PC-3 (cell line): ENCODE results near the gene EPB41. TPM values are rescaled to one million over a fixed set of nuclear protein-coding genes. Genes with fewer than 3 reads are reported as not detected.
A peak's percentile ranks its signal among the peaks of the same experiment; 100 is the strongest.

Experiments
- ATAC-seq: fragments of 200-7000 bp; cut with Tn5 transposase; 2 replicates; pipeline ENCODE4 v1.9.1; 2020; ENCODE audit warnings: mild to moderate bottlenecking, moderate library complexity
- BruUV-seq: library from RNA; stranded (reverse); fragments of 400-500 nt; replicated peaks from 2 replicates; lab custom pipeline; 2021; lab: Mats Ljungman, UMichigan
- CTCF ChIA-PET: fragments of 300-600 bp; sonication (Branson Sonifier 250); formaldehyde crosslinking; loops from one replicate; lab custom pipeline; 2022; ENCODE audit warnings: antibody characterized with exemption; lab: Charles Lee
- POLR2A ChIA-PET: fragments of 300-600 bp; sonication (Branson Sonifier 250); formaldehyde crosslinking; loops from one replicate; lab custom pipeline; 2022; ENCODE audit warnings: antibody characterized with exemption; ENCODE audit not compliant: unreplicated experiment; lab: Charles Lee
- DNase-seq: peaks from one replicate; pipeline ENCODE4 v3.0.0-alpha.2; 2015
- H2AFZ ChIP-seq: fragments of 300-600 bp; sonication (generic); 2 replicates; pipeline ENCODE4 v1.6.0; 2016; ENCODE audit warnings: antibody characterized with exemption, low read length
- H3F3A ChIP-seq: fragments of 300-600 bp; sonication (generic); one replicate; pipeline ENCODE4 v1.6.0; 2017; ENCODE audit warnings: antibody characterized with exemption, low read length, control low read depth, mild to moderate bottlenecking; ENCODE audit not compliant: unreplicated experiment
- H3K27ac ChIP-seq: fragments of 300-600 bp; sonication (generic); 2 replicates; pipeline ENCODE4 v1.5.1; 2016; ENCODE audit warnings: mild to moderate bottlenecking, low read length
- H3K27me3 ChIP-seq: fragments of 300-600 bp; sonication (generic); 2 replicates; pipeline ENCODE4 v1.6.1; 2016; ENCODE audit warnings: low read length, mixed read lengths
- H3K36me3 ChIP-seq: fragments of 300-600 bp; sonication (generic); 2 replicates; pipeline ENCODE4 v1.6.1; 2016; ENCODE audit warnings: low read depth, mixed run types, low read length, mixed read lengths
- H3K4me1 ChIP-seq: fragments of 300-600 bp; sonication (generic); 2 replicates; pipeline ENCODE4 v1.5.1; 2016; ENCODE audit warnings: low read length; ENCODE audit not compliant: insufficient read depth
- H3K4me2 ChIP-seq: fragments of 300-600 bp; sonication (generic); 2 replicates; pipeline ENCODE4 v1.6.0; 2016; ENCODE audit warnings: low read length
- H3K4me3 ChIP-seq: fragments of 300-600 bp; sonication (generic); 2 replicates; pipeline ENCODE4 v1.5.1; 2016; ENCODE audit warnings: mild to moderate bottlenecking, low read length, mixed read lengths
- H3K79me2 ChIP-seq: fragments of 300-600 bp; sonication (generic); 2 replicates; pipeline ENCODE4 v1.6.1; 2017; ENCODE audit warnings: low read length, mixed read lengths
- H3K9ac ChIP-seq: fragments of 300-600 bp; sonication (generic); 2 replicates; pipeline ENCODE4 v1.6.0; 2016; ENCODE audit warnings: mild to moderate bottlenecking, low read length
- H3K9me2 ChIP-seq: fragments of 300-600 bp; sonication (generic); replicated peaks from 2 replicates; pipeline ENCODE4 v1.6.1; 2016; ENCODE audit warnings: mixed run types, low read length, mixed read lengths
- H3K9me3 ChIP-seq: fragments of 300-600 bp; sonication (generic); 2 replicates; pipeline ENCODE4 v1.6.1; 2016; ENCODE audit warnings: low read length, mixed read lengths
- H4K20me1 ChIP-seq: fragments of 300-600 bp; sonication (generic); 2 replicates; pipeline ENCODE4 v1.6.1; 2016; ENCODE audit warnings: low read length, mixed read lengths
- CTCF ChIP-seq: fragments of 300-600 bp; sonication (generic); conservative IDR thresholded peaks from 2 replicates; pipeline ENCODE4 v1.5.1; 2017; ENCODE audit warnings: antibody characterized with exemption, low read depth, mild to moderate bottlenecking, low read length
- EZH2 ChIP-seq: fragments of 300-600 bp; sonication (generic); IDR thresholded peaks from one replicate; pipeline ENCODE4 v1.6.1; 2017; ENCODE audit warnings: antibody characterized with exemption, mild to moderate bottlenecking, low read length; ENCODE audit not compliant: unreplicated experiment
- EZH2phosphoT487 ChIP-seq: fragments of 300-600 bp; sonication (generic); IDR thresholded peaks from 2 replicates; pipeline ENCODE4 v1.6.1; 2018; ENCODE audit warnings: mild to moderate bottlenecking, antibody characterized with exemption, low read length, borderline replicate concordance
- intact Hi-C: fragments of 100-400 bp; cut with micrococcal nuclease; formaldehyde crosslinking; loops from 2 replicates; pipeline ENCODE4 v1.9.0; 2023
- total RNA-seq: library from RNA; depleted of rRNA; stranded (reverse); fragments of >200 nt; gene quantifications from 2 replicates; pipeline ENCODE4 v1.2.3, GENCODE V29; 2014

EPB41 gene
- total RNA-seq, 1 experiment from 2014 or later = 44.9 TPM

GRCh38 chr1:28928314-28928941, 14.1 kb downstream of the EPB41 start:
- no peaks in the 10 kb centered on the region for H3K9me3 ChIP-seq

GRCh38 chr1:28933277-28933676, 18.9 kb downstream of the EPB41 start:
- CTCF ChIA-PET = no interaction called here

More at GRCh38 chr1:28928314-28928941, 14.1 kb downstream of the EPB41 start:
- intact Hi-C loops = no loop called here
- no peak overlapping the region for H3K9ac ChIP-seq
- no peaks in the 10 kb centered on the region for H3F3A ChIP-seq
- H3K4me3 ChIP-seq = no peak overlapping the region
- H3K4me1 ChIP-seq = 0 out of 2 replicates have a peak, but pooled peaks cover 3% of the 10 kb centered on the region
- H3K79me2 ChIP-seq = peaks cover 41% of the 10 kb centered on the region
- CTCF ChIA-PET = interaction anchor here (0.6 kb wide), 1 partner anchor 192 kb away, joined by 4 read pairs; the partner anchor contains the start of gene YTHDF2
- H3K4me2 ChIP-seq = no peak overlapping the region
- no peak overlapping the region for H3K27ac ChIP-seq
- POLR2A ChIA-PET = no interaction called here
- H3K36me3 ChIP-seq = no peaks in the 10 kb centered on the region
- TF ChIP-seq CTCF = no peak
- TF ChIP-seq EZH2 = no peak
- TF ChIP-seq EZH2phosphoT487 = no peak
- ATAC-seq (peak; percentile 27), DNase-seq (no peak)
- no peaks in the 10 kb centered on the region for H3K27me3 ChIP-seq
- no peaks in the 10 kb centered on the region for H3K9me2 ChIP-seq
- no TSS peak for BruUV-seq
- no peak overlapping the region for H2AFZ ChIP-seq
- H4K20me1 ChIP-seq = no peaks in the 10 kb centered on the region

More at GRCh38 chr1:28933277-28933676, 18.9 kb downstream of the EPB41 start:
- H3K9me3 ChIP-seq = no peaks in the 10 kb centered on the region
- intact Hi-C loops = loop anchor here (5.0 kb wide), 1 partner anchor 39 kb away; no protein-coding TSS in a partner anchor
- no peak for DNase-seq
- ATAC-seq = no peak
- POLR2A ChIA-PET = no interaction called here
- H3K9me2 ChIP-seq = no peaks in the 10 kb centered on the region
- no peak overlapping the region for H3K9ac ChIP-seq
- no peak overlapping the region for H3K4me3 ChIP-seq
- no peaks in the 10 kb centered on the region for H3F3A ChIP-seq
- H4K20me1 ChIP-seq = no peaks in the 10 kb centered on the region
- BruUV-seq = no TSS peak
- no peak overlapping the region for H3K27ac ChIP-seq
- no peaks in the 10 kb centered on the region for H3K27me3 ChIP-seq
- TF ChIP-seq EZH2phosphoT487 (no peak), CTCF (no peak), EZH2 (no peak)
- H2AFZ ChIP-seq = no peak overlapping the region
- 0 out of 2 replicates have a peak, but pooled peaks cover 3% of the 10 kb centered on the region for H3K4me1 ChIP-seq
- H3K4me2 ChIP-seq = no peak overlapping the region
- H3K79me2 ChIP-seq = peaks cover 36% of the 10 kb centered on the region; the same call in 1 of the 2 replicates
- no peaks in the 10 kb centered on the region for H3K36me3 ChIP-seq
